HK-2 (cell line): Measurements from ENCODE around the gene HTR6.
A peak's percentile ranks its signal among the peaks of the same experiment; 100 is the strongest.

Experiments
- DNase-seq: peaks from one replicate; pipeline ENCODE4 v3.0.0-alpha.2; 2018; ENCODE audit not compliant: unreplicated experiment

The HTR6 gene

GRCh38 chr1:19656780-19657466 is 7.8 kb upstream of the HTR6 start:
- no peak for DNase-seq

DNA sequence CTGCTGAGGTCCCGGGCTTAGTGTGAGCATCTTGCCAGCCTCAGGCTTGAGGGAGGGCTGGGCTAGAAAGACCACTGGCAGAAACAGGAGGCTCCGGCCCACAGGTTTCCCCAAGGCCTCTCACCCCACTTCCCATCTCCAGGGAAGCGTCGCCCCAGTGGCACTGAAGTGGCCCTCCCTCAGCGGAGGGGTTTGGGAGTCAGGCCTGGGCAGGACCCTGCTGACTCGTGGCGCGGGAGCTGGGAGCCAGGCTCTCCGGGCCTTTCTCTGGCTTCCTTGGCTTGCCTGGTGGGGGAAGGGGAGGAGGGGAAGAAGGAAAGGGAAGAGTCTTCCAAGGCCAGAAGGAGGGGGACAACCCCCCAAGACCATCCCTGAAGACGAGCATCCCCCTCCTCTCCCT is 7.2 kb upstream of the HTR6 start:
- no peak for DNase-seq

DNA sequence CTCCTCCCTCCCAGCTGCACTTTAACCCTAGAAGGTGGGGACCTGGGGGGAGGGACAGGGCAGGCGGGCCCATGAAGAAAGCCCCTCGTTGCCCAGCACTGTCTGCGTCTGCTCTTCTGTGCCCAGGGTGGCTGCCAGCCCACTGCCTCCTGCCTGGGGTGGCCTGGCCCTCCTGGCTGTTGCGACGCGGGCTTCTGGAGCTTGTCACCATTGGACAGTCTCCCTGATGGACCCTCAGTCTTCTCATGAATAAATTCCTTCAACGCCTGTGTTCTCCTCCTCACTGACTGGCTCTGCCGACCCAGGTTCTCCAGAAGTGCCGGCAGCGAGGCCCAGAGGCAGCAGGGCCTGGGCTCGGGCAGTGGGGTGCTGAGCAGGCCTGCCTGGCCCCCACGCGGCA is 6.5 kb upstream of the HTR6 start:
- DNase-seq = no peak

DNA sequence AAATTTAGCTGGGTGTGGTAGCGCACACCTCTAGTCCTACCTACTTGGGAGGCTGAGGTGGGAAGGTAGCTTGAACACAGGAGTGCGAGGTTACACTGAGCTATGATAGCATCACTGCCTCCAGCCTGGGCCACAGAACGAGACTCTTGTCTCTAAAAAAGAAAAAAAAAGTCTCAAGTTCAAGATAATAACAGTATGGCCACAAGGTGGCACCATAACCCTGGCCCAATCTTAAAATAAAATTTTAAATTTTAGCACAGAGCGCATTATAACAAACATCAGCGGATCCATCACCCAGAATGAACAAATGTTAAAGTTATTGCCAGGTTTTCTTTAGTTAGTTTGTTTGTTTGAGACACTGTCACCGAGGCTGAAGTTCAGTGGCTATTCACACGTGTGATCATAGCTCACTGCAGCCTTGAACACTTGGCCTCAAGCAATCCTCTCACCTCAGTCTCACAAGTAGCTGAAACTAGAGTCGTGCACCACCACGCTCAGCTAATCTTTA is 2.9 kb upstream of the HTR6 start:
- no peak for DNase-seq

GRCh38 chr1:19662313-19662712 is 2.4 kb upstream of the HTR6 start:
- no peak for DNase-seq

DNA sequence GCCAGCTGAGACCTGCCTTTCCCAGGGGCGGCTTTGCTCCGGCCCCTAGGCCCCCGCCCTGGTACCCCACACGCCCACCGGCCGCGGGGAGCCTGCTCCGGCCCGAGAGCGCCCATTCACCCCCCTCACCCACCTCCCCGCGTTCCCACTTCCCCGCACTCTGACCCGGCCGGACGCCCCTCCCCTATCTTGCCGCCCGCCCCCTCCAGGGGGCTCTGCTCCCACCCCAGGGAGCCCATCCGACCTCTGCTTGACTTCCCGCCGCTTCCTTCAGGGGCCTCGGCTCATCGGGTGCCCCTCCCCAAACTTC is 466 bp downstream of the HTR6 start:
- DNase-seq = no peak

DNA sequence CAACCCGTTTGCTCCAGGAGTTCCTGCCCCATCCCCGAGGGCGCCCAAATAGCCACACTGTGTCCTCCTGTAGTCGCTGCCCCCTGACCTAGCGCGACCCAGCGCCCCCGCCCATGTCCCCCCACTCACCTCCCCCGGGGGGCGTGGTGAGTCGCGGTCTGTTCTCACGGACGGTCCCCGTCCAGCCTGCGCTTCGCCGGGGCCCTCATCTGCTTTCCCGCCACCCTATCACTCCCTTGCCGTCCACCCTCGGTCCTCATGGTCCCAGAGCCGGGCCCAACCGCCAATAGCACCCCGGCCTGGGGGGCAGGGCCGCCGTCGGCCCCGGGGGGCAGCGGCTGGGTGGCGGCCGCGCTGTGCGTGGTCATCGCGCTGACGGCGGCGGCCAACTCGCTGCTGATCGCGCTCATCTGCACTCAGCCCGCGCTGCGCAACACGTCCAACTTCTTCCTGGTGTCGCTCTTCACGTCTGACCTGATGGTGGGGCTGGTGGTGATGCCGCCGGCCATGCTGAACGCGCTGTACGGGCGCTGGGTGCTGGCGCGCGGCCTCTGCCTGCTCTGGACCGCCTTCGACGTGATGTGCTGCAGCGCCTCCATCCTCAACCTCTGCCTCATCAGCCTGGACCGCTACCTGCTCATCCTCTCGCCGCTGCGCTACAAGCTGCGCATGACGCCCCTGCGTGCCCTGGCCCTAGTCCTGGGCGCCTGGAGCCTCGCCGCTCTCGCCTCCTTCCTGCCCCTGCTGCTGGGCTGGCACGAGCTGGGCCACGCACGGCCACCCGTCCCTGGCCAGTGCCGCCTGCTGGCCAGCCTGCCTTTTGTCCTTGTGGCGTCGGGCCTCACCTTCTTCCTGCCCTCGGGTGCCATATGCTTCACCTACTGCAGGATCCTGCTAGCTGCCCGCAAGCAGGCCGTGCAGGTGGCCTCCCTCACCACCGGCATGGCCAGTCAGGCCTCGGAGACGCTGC is 1.1 kb downstream of the HTR6 start:
- no peak for DNase-seq

DNA sequence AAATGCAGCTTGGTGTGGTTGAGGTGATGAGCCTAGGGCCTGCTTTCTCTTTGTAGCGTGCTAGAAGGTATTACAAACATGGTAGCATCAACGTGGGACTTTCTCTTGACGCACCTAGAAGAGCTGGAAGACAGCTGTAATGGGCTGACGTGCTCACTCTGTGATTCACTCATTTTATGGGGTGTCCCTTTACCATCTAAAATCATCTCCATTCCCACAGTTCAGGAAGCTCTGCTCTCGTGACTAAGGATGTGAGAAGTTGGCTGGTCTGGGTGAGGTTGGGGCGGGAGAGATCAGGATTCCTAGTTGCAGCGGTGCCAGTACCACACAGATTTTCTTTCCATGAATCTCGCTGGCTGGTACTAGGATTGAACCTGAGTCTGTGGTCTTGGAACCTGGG is 4.2 kb downstream of the HTR6 start:
- no peak for DNase-seq

GRCh38 chr1:19670787-19671186 is 6.1 kb downstream of the HTR6 start:
- no peak for DNase-seq

GRCh38 chr1:19672237-19672636 is 7.6 kb downstream of the HTR6 start:
- DNase-seq = no peak

- DNase-seq = no peak
These were observed 11.1 kb downstream of the HTR6 start for GRCh38 chr1:19675797-19676196.

DNA sequence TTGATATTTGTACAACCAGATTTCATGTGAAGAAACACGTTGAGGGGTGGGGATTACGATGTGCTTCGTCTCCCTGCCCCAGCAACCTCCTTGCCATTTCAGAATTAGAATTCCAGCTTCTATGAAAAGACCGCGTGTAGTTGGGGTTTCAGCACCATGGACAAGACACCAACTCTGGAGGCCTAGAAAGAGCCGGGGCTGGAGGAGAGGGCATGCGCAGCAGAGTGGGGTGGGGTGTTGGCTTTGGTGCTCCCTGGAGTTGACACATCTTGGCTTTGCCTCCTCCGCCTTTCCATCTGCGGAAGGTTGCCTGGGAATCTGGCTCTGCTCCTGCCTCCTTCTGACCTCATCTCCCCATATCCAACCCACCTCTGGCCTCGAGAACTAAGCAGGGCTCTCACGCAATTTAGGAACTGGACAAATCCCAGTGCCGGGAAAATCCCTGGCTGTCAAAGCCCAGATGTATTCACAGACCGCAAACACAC is 11.8 kb downstream of the HTR6 start:
- peak; percentile 27 for DNase-seq

DNA sequence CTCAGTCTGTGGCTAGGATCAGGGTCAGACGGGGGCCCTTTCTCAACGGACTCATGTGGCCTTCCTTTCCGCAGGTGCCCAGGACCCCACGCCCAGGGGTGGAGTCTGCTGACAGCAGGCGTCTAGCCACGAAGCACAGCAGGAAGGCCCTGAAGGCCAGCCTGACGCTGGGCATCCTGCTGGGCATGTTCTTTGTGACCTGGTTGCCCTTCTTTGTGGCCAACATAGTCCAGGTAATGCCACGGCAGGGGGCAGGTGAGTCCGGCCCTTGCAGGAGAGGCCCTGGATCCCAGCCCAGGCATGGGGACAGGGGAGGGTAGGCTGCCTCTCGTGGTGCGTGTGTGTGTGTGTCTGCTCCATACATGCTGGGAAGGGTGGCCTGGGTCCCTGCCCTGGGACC is 13.8 kb downstream of the HTR6 start:
- no peak for DNase-seq

DNA sequence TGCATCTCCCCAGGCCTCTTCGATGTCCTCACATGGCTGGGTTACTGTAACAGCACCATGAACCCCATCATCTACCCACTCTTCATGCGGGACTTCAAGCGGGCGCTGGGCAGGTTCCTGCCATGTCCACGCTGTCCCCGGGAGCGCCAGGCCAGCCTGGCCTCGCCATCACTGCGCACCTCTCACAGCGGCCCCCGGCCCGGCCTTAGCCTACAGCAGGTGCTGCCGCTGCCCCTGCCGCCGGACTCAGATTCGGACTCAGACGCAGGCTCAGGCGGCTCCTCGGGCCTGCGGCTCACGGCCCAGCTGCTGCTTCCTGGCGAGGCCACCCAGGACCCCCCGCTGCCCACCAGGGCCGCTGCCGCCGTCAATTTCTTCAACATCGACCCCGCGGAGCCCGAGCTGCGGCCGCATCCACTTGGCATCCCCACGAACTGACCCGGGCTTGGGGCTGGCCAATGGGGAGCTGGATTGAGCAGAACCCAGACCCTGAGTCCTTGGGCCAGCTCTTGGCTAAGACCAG is 14.3 kb downstream of the HTR6 start:
- no peak for DNase-seq

DNA sequence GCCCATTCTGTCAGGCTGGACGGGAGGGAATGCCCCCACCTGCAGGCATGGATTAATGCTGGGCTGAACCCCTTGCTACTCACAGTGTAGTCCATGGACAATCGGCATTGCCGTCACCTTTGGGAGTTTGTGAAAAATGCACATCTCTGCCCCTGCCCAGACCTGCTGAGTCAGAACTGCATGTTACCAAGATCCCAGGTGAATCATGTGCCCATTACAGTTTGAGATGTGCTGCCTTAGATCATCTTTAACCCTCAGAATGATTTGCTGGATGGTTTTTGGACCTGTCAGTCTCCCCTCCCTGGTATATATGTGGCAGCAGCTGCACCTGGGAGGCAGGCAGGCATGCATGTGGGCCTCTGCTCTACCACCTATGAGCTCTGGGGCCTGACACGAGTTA is 15.0 kb downstream of the HTR6 start:
- no peak for DNase-seq

- no peak for DNase-seq
These were observed 16.0 kb downstream of the HTR6 start for GRCh38 chr1:19680644-19681043.

- DNase-seq = no peak
These were observed 17.6 kb downstream of the HTR6 start for GRCh38 chr1:19682257-19682656.

- no peak for DNase-seq
These were observed 18.2 kb downstream of the HTR6 start for GRCh38 chr1:19682901-19683300.

GRCh38 chr1:19683351-19683750 is 18.7 kb downstream of the HTR6 start:
- no peak for DNase-seq

DNA sequence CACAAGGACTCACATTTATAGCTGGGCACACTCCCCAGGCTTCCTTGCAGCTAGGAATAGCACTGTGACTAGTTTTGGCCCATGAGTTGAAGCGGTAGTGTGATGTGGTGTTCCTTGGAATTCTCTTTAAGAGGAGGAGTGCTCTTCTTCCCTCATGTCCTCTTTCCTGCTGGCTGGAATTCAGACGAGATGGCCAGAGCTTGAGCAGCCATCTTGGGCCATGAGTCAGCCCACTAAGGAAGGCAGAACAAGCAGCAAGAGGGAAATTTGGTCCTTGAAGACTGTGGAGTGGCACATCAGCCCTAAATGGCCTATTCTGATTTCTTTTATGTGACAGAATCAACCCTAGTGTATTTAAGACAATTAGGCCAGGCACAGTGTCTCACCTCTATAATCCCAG is 20.0 kb downstream of the HTR6 start:
- DNase-seq = no peak

GRCh38 chr1:19685994-19686393 is 21.3 kb downstream of the HTR6 start:
- no peak for DNase-seq

- DNase-seq = no peak
These were observed 22.7 kb downstream of the HTR6 start for GRCh38 chr1:19687414-19687813.
